H1 (cell line): ENCODE measurements around the gene GOLGA7B. TPM values are rescaled to one million over a fixed set of nuclear protein-coding genes. Genes with fewer than 3 reads are reported as not detected.

ENCODE experiments used
- CTCF ChIA-PET: fragments of 300-600 bp; sonication (Branson Sonifier 250); formaldehyde crosslinking; loops from one replicate; lab custom pipeline; 2021; ENCODE audit not compliant: partially characterized antibody; lab: Charles Lee
- POLR2A ChIA-PET: fragments of 300-600 bp; sonication (Branson Sonifier 250); formaldehyde crosslinking; loops from one replicate; lab custom pipeline; 2021; ENCODE audit warnings: inconsistent platforms; ENCODE audit not compliant: partially characterized antibody; lab: Charles Lee
- DNase-seq, 2 experiments: peaks; one replicate each; pipeline versions ENCODE4 v3.0.0 to v3.0.0-alpha.2; 2010 to 2022; ENCODE audit warnings: low spot score in 2 of 2, low read depth in 1 of 2, mixed read lengths in 1 of 2
- FAIRE-seq: peaks from 2 replicates; lab custom pipeline; 2011; peaks lifted over from hg19 to GRCh38; lab: Jason Lieb, UNC
- H2AFZ ChIP-seq: 2 replicates; pipeline ENCODE4 v1.8.1; 2012; ENCODE audit warnings: low read length, inconsistent platforms
- H2AK5ac ChIP-seq: 2 replicates; pipeline ENCODE4 v1.6.1; 2013; ENCODE audit warnings: low read depth, low read length
- H2BK120ac ChIP-seq: replicated peaks from 2 replicates; pipeline ENCODE3; 2013; ENCODE audit warnings: low read depth, low read length, inconsistent platforms
- H2BK12ac ChIP-seq: 2 replicates; pipeline ENCODE4 v1.6.1; 2013; ENCODE audit warnings: low read depth, low read length
- H2BK15ac ChIP-seq: 2 replicates; pipeline ENCODE4 v1.6.1; 2013; ENCODE audit warnings: low read length
- H2BK20ac ChIP-seq: 2 replicates; pipeline ENCODE4 v1.6.1; 2013; ENCODE audit warnings: low read length
- H2BK5ac ChIP-seq: 2 replicates; pipeline ENCODE4 v1.6.1; 2013; ENCODE audit warnings: low read depth, low read length
- H3K14ac ChIP-seq: 2 replicates; pipeline ENCODE4 v1.6.1; 2013; ENCODE audit warnings: inconsistent platforms; ENCODE audit not compliant: insufficient read length
- H3K18ac ChIP-seq: 2 replicates; pipeline ENCODE4 v1.6.1; 2013; ENCODE audit warnings: low read length; ENCODE audit errors: extremely low read depth
- H3K23ac ChIP-seq: 2 replicates; pipeline ENCODE4 v1.6.1; 2013; ENCODE audit warnings: inconsistent platforms; ENCODE audit not compliant: insufficient read length
- H3K23me2 ChIP-seq: 2 replicates; pipeline ENCODE4 v1.6.1; 2013; ENCODE audit warnings: low read depth, low read length
- H3K27ac ChIP-seq: 2 replicates; pipeline ENCODE4 v1.6.1; 2011; ENCODE audit warnings: low read depth, low read length, inconsistent platforms
- H3K27me3 ChIP-seq, 4 experiments: replicated peaks in 1 of 4; 1 replicate in 1 of 4; 2 replicates in 3 of 4; pipeline versions ENCODE4 v1.6.1 to v1.8.1; 2011 to 2013; ENCODE audit warnings: low read length in 3 of 4, mild to moderate bottlenecking in 3 of 4, inconsistent platforms in 2 of 4, mixed read lengths in 2 of 4, moderate library complexity in 1 of 4; ENCODE audit not compliant: control insufficient read depth in 3 of 4, insufficient read depth in 3 of 4; ENCODE audit errors: extremely low read depth in 1 of 4
- H3K36me3 ChIP-seq, 4 experiments: 2 replicates each; pipeline versions ENCODE4 v1.6.1 to v1.8.1; 2011 to 2013; ENCODE audit warnings: mild to moderate bottlenecking in 4 of 4, low read length in 3 of 4, moderate library complexity in 2 of 4, control low read depth in 1 of 4, inconsistent platforms in 1 of 4; ENCODE audit not compliant: insufficient read depth in 4 of 4, control insufficient read depth in 2 of 4
- H3K4ac ChIP-seq: replicated peaks from 2 replicates; pipeline ENCODE3; 2013; ENCODE audit warnings: low read length, low read depth, mixed read lengths, inconsistent platforms; ENCODE audit not compliant: insufficient read length
- H3K4me1 ChIP-seq, 4 experiments: replicated peaks in 1 of 4; 1 replicate in 1 of 4; 2 replicates in 3 of 4; pipeline versions ENCODE4 v1.6.1 to v1.8.1; 2011 to 2013; ENCODE audit warnings: low read length in 3 of 4, inconsistent platforms in 2 of 4, mixed read lengths in 1 of 4; ENCODE audit not compliant: insufficient read depth in 4 of 4, control insufficient read depth in 3 of 4
- H3K4me2 ChIP-seq, 2 experiments: 2 replicates each; pipeline versions ENCODE4 v1.6.1 to v1.8.1; 2011 to 2013; ENCODE audit warnings: low read depth in 2 of 2, low read length in 2 of 2, control low read depth in 1 of 2, inconsistent platforms in 1 of 2, mild to moderate bottlenecking in 1 of 2; ENCODE audit not compliant: insufficient read depth in 1 of 2
- H3K4me3 ChIP-seq, 4 experiments: fragments of 200-600, 300-600 bp in 1 of 4; sonication (generic), shearing (Covaris generic), sonication (Bioruptor Twin) in 1 of 4; 2 replicates each; pipeline versions ENCODE4 v1.5.1 to v1.8.1; 2011 to 2016; ENCODE audit warnings: low read length in 4 of 4, low read depth in 3 of 4, control low read depth in 2 of 4, inconsistent platforms in 2 of 4, mild to moderate bottlenecking in 2 of 4, mixed read lengths in 1 of 4, moderate library complexity in 1 of 4; ENCODE audit not compliant: insufficient read depth in 2 of 4; ENCODE audit errors: extremely low read depth in 1 of 4
- H3K56ac ChIP-seq: replicated peaks from 2 replicates; pipeline ENCODE3; 2013; ENCODE audit warnings: low read depth, mild to moderate bottlenecking, mixed read lengths, low read length, inconsistent platforms; ENCODE audit not compliant: insufficient read length
- H3K79me1 ChIP-seq: 2 replicates; pipeline ENCODE4 v1.6.1; 2013; ENCODE audit warnings: low read depth, low read length, control low read depth
- H3K79me2 ChIP-seq, 2 experiments: 2 replicates each; pipeline versions ENCODE4 v1.6.1 to v1.8.1; 2012 to 2013; ENCODE audit warnings: low read length in 2 of 2, mild to moderate bottlenecking in 2 of 2, inconsistent platforms in 1 of 2; ENCODE audit not compliant: insufficient read depth in 2 of 2, control insufficient read depth in 1 of 2
- H3K9ac ChIP-seq, 4 experiments: replicated peaks in 1 of 4; 1 replicate in 1 of 4; 2 replicates in 3 of 4; pipeline versions ENCODE4 v1.6.1 to v1.8.1; 2011 to 2013; ENCODE audit warnings: low read depth in 3 of 4, low read length in 3 of 4, control low read depth in 2 of 4, mild to moderate bottlenecking in 2 of 4, moderate library complexity in 2 of 4, inconsistent platforms in 1 of 4; ENCODE audit errors: extremely low read depth in 1 of 4
- H3K9me3 ChIP-seq, 2 experiments: 2 replicates each; pipeline versions ENCODE4 v1.6.1 to v1.8.1; 2012 to 2013; ENCODE audit warnings: mild to moderate bottlenecking in 2 of 2, moderate library complexity in 2 of 2, control low read depth in 1 of 2, inconsistent platforms in 1 of 2, low read depth in 1 of 2, low read length in 1 of 2, mixed read lengths in 1 of 2; ENCODE audit not compliant: insufficient read depth in 2 of 2
- H4K20me1 ChIP-seq, 2 experiments: replicated peaks in 1 of 2; 2 replicates each; pipeline versions ENCODE3 to v1.8.1; 2011 to 2013; ENCODE audit warnings: inconsistent platforms in 2 of 2, low read length in 2 of 2, mild to moderate bottlenecking in 1 of 2; ENCODE audit not compliant: insufficient read depth in 2 of 2, control insufficient read depth in 1 of 2
- H4K5ac ChIP-seq: 2 replicates; pipeline ENCODE4 v1.6.1; 2013; ENCODE audit warnings: low read length, low read depth, mixed read lengths, inconsistent platforms; ENCODE audit not compliant: insufficient read length
- H4K8ac ChIP-seq: 2 replicates; pipeline ENCODE4 v1.8.0; 2013; ENCODE audit warnings: mild to moderate bottlenecking, moderate library complexity, low read length, inconsistent platforms; ENCODE audit not compliant: insufficient read depth; ENCODE audit errors: extremely low read depth
- H4K91ac ChIP-seq: replicated peaks from 2 replicates; pipeline ENCODE3; 2013; ENCODE audit warnings: low read length, mixed read lengths, inconsistent platforms; ENCODE audit not compliant: insufficient read length
- POLR2A ChIP-seq, 2 experiments: IDR thresholded peaks; 1 replicate in 1 of 2; 2 replicates in 1 of 2; pipeline ENCODE4 v1.6.1; 2011; ENCODE audit warnings: low read depth in 2 of 2, low read length in 2 of 2, mild to moderate bottlenecking in 2 of 2; ENCODE audit errors: control extremely low read depth in 1 of 2
- SIX5 ChIP-seq: IDR thresholded peaks from 2 replicates; pipeline ENCODE4 v1.6.1; 2011; ENCODE audit warnings: mild to moderate bottlenecking, low read depth, low read length
- TAF1 ChIP-seq: IDR thresholded peaks from 2 replicates; pipeline ENCODE4 v1.6.1; 2011; ENCODE audit warnings: mild to moderate bottlenecking, low read depth, low read length
- WGBS, 2 experiments: shearing (Covaris generic) in 1 of 2; methylation state at CpG; one replicate each; pipeline versions ENCODE4 v1.1.6 to v1.1.7; 2013 to 2015; ENCODE audit warnings: low lambda C conversion rate in 2 of 2, mixed read lengths in 2 of 2, inconsistent platforms in 1 of 2, low coverage in 1 of 2, missing lambda C conversion rate in 1 of 2; ENCODE audit not compliant: insufficient replicate concordance in 2 of 2, insufficient coverage in 1 of 2, insufficient read length in 1 of 2; ENCODE audit errors: extremely low coverage in 1 of 2, missing lambda C conversion rate in 1 of 2; 5-methylcytosine and 5-hydroxymethylcytosine counted together
- polyA plus RNA-seq, 7 experiments: library from polyadenylated mRNA; depleted of rRNA in 3 of 7; stranded (reverse) in 5 of 7; unstranded in 2 of 7; fragments of >200 nt in 5 of 7; fragments of 200-250 nt in 2 of 7; gene quantifications; 1 replicate in 5 of 7; 2 replicates in 1 of 7; 4 replicates in 1 of 7; pipeline versions ENCODE4 v1.2.1 to v1.2.3, GENCODE V29; 2011 to 2013; ENCODE audit warnings: missing spikeins in 2 of 7, mixed read lengths in 2 of 7
- total RNA-seq: library from RNA; stranded (reverse); fragmentation: NEBNext Ultra II Directional; extraction: Animal tissue kit (Norgen Biotek cat#: 25700); gene quantifications from 2 replicates; pipeline ENCODE4 v1.2.1, GENCODE V29; 2021

The GOLGA7B gene
- total and polyA plus RNA-seq, 2 of the 8 experiments (the other 6 are each of a cell fraction or from before 2014, with no cell fraction given) = 0.04 to 0.14 TPM

DNA sequence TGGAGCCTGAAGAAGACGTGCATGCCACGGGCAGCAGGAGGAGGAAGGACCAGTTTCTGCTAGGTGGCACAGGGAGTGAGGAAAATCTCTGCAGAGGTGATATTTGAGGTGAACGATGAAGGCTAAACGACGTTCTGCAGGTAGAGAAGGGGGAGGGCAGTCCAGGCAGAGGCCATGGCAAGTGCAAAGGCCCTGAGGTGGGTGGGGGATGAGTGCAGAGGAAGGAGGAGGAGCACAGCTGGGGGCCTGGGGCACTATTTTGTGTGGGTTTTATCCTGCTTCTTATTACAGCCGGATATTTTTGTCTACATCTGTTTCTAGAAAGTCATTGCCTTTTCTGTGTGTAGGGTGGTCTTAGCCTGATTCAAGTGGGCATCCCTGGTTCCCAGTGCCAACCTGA is 57.6 kb downstream of the GOLGA7B start:
- Histone ChIP-seq H3K9me3 (no peaks in the 10 kb centered on the region), H3K56ac (no peak overlapping the region), H2BK20ac (no peak overlapping the region), H3K36me3 (no peaks in the 10 kb centered on the region), H4K8ac (no peak overlapping the region), H3K79me1 (no peaks in the 10 kb centered on the region), H4K20me1 (no peaks in the 10 kb centered on the region), H3K23me2 (no peaks in the 10 kb centered on the region), H3K18ac (no peak overlapping the region), H2BK120ac (no peak overlapping the region), H2BK12ac (no peak overlapping the region), H3K27me3 (no peaks in the 10 kb centered on the region; a peak in 2 of 7 replicates), H3K9ac (no peak overlapping the region), H3K4me1 (peaks cover 0 to 5% (median 2%) of the 10 kb centered on the region in 4 experiments; a peak in 3 of 7 replicates), H3K4me3 (no peak overlapping the region), H3K4ac (no peak overlapping the region), H2BK15ac (no peak overlapping the region), H3K23ac (no peak overlapping the region), H4K5ac (no peak overlapping the region), H3K4me2 (no peak overlapping the region), H3K14ac (no peak overlapping the region), H2AFZ (no peak overlapping the region), H4K91ac (no peak overlapping the region), H3K79me2 (no peaks in the 10 kb centered on the region), H2BK5ac (no peak overlapping the region), H2AK5ac (no peak overlapping the region), H3K27ac (no peak overlapping the region)
- FAIRE-seq (no peak), DNase-seq (no peak)
- 84% methylated on average over 5 of the region's 6 CpGs; no CpG with 5 or more reads in 1 of the 2 experiments for WGBS, 2 experiments
- ChIA-PET CTCF (interaction anchor here (0.8 to 9.6 kb wide), 8 partner anchors 10 to 263 kb away, joined by 4 to 87 read pairs (median 6); no protein-coding TSS in a partner anchor), POLR2A (no interaction called here)
- no peak for TF ChIP-seq TAF1
- TF ChIP-seq POLR2A (IDR thresholded peaks at IDR 0.05; ENCODE audit: control extremely low read depth in 1 of 2, low read depth in 2 of 2, low read length in 2 of 2) = no peak
- no peak for TF ChIP-seq SIX5
